ENCODE measurements around the gene SLC19A3. TPM values are rescaled to one million over a fixed set of nuclear protein-coding genes. Genes with fewer than 3 reads are reported as not detected.

SLC19A3 gene
- 34.3 and 36.4 TPM in 2 replicates for total RNA-seq
- long read RNA-seq, full-length matches to known transcripts, result 26 of 47 reads
- long read RNA-seq, partial matches to known transcripts, result 1 of 47 reads
- long read RNA-seq, other reads (novel, unspliced or antisense), result 20 of 47 reads

GRCh38 chr2:227717687-227718567 lies at the start of gene SLC19A3:
Gene SLC19A3 (minus strand): TSS chr2:227718028. CDS start chr2:227702318, 15,710 bp downstream.
- DNase-seq (ENCODE audit: low spot score, unreplicated experiment), result peak; percentile 69
- Mint-ChIP-seq H3K36me3 (ENCODE audit: insufficient read depth) (no peaks in the 10 kb centered on the region), H3K9me3 (ENCODE audit: low read depth) (no peaks in the 10 kb centered on the region), H3K4me1 (ENCODE audit: low read depth) (peaks cover 43% of the 10 kb centered on the region), H3K27me3 (no peaks in the 10 kb centered on the region), H3K27ac (peak within 1 kb of the TSS; percentile 89), H3K4me3 (ENCODE audit: low read depth) (peak within 1 kb of the TSS; percentile 82)
- no peak for TF ChIP-seq CTCF (IDR thresholded peaks at IDR 0.05; ENCODE audit: unreplicated experiment)

GRCh38 chr2:227766373-227766883 lies 48.6 kb upstream of the SLC19A3 start:
- peak; percentile 73 for DNase-seq (ENCODE audit: low spot score, unreplicated experiment)
- no peaks in the 10 kb centered on the region for H3K27me3 Mint-ChIP-seq

GRCh38 chr2:227765788-227766372 lies 48.1 kb upstream of the SLC19A3 start:
- H3K4me3 Mint-ChIP-seq (ENCODE audit: low read depth), result no peak overlapping the region
- H3K27me3 Mint-ChIP-seq, result no peaks in the 10 kb centered on the region
- no peak for DNase-seq (ENCODE audit: low spot score, unreplicated experiment)
- no peak for TF ChIP-seq CTCF (IDR thresholded peaks at IDR 0.05; ENCODE audit: unreplicated experiment)
- peak overlapping the region; percentile 38 for H3K27ac Mint-ChIP-seq
- peaks cover 27% of the 10 kb centered on the region for H3K4me1 Mint-ChIP-seq (ENCODE audit: low read depth)
- peaks cover 2% of the 10 kb centered on the region for H3K9me3 Mint-ChIP-seq (ENCODE audit: low read depth)
- H3K36me3 Mint-ChIP-seq (ENCODE audit: insufficient read depth), result no peaks in the 10 kb centered on the region

More at GRCh38 chr2:227766373-227766883, 48.6 kb upstream of the SLC19A3 start:
- peak; percentile 93 for TF ChIP-seq CTCF (IDR thresholded peaks at IDR 0.05; ENCODE audit: unreplicated experiment)
- Mint-ChIP-seq H3K27ac (peak overlapping the region; percentile 38), H3K4me1 (ENCODE audit: low read depth) (peaks cover 25% of the 10 kb centered on the region), H3K36me3 (ENCODE audit: insufficient read depth) (no peaks in the 10 kb centered on the region), H3K9me3 (ENCODE audit: low read depth) (no peaks in the 10 kb centered on the region), H3K4me3 (ENCODE audit: low read depth) (no peak overlapping the region)

- no peaks in the 10 kb centered on the region for H3K36me3 Mint-ChIP-seq (ENCODE audit: insufficient read depth)
- H3K9me3 Mint-ChIP-seq (ENCODE audit: low read depth), result peaks cover 3% of the 10 kb centered on the region
- peaks cover 39% of the 10 kb centered on the region for H3K4me1 Mint-ChIP-seq (ENCODE audit: low read depth)
- H3K4me3 Mint-ChIP-seq (ENCODE audit: low read depth), result no peak overlapping the region
- H3K27me3 Mint-ChIP-seq, result no peaks in the 10 kb centered on the region
- TF ChIP-seq CTCF (IDR thresholded peaks at IDR 0.05; ENCODE audit: unreplicated experiment), result no peak
- no peak for DNase-seq (ENCODE audit: low spot score, unreplicated experiment)
- H3K27ac Mint-ChIP-seq, result peak overlapping the region; percentile 98
Observed at GRCh38 chr2:227761740-227762476, 44.1 kb upstream of the SLC19A3 start.

Measured in progenitor cell of endocrine pancreas (in vitro differentiated cells).